GM12878 (cell line): Measurements from ENCODE around the gene SSR1. TPM values are rescaled to one million over a fixed set of nuclear protein-coding genes. Genes with fewer than 3 reads are reported as not detected.

Experiments
- ATAC-seq: fragments of 200-7000 bp; cut with Tn5 transposase; 3 replicates; pipeline ENCODE4 v1.9.1; 2020; ENCODE audit warnings: mild to moderate bottlenecking, moderate library complexity
- BruUV-seq: library from RNA; stranded (reverse); fragments of 400-500 nt; replicated peaks from 2 replicates; lab custom pipeline; 2021; lab: Mats Ljungman, UMichigan
- CTCF ChIA-PET: fragments of 300-600 bp; sonication (Branson Sonifier 250); formaldehyde crosslinking; extraction: SDS; loops from one replicate; lab custom pipeline; 2021; ENCODE audit warnings: inconsistent platforms; lab: Yijun Ruan, JAX
- POLR2A ChIA-PET: fragments of 350-600 bp; formaldehyde crosslinking; extraction: SDS; loops from one replicate; lab custom pipeline; 2021; ENCODE audit warnings: inconsistent platforms; lab: Charles Lee
- RAD21 ChIA-PET: fragments of 300-600 bp; sonication (Branson Sonifier 250); formaldehyde crosslinking; loops from one replicate; lab custom pipeline; 2023; ENCODE audit warnings: antibody characterized with exemption; ENCODE audit not compliant: unreplicated experiment; lab: Charles Lee
- SMC1A ChIA-PET: fragments of 300-600 bp; sonication (Branson Sonifier 250); formaldehyde crosslinking; loops from one replicate; lab custom pipeline; 2023; ENCODE audit not compliant: unreplicated experiment, uncharacterized antibody; lab: Charles Lee
- DNase-seq: peaks from one replicate; pipeline ENCODE4 v3.0.0-alpha.2; 2011; ENCODE audit warnings: low read depth, low spot score
- FAIRE-seq: peaks from 3 replicates; lab custom pipeline; 2011; peaks lifted over from hg19 to GRCh38; lab: Jason Lieb, UNC
- H2AFZ ChIP-seq: 2 replicates; pipeline ENCODE4 v1.6.0; 2011; ENCODE audit warnings: low read depth, low read length, control low read depth; ENCODE audit not compliant: control insufficient read depth
- H3K27ac ChIP-seq: 2 replicates; pipeline ENCODE4 v1.5.1; 2011; ENCODE audit warnings: control low read depth; ENCODE audit not compliant: control insufficient read depth, insufficient read depth
- H3K27me3 ChIP-seq, 2 experiments: replicated peaks in 1 of 2; 2 replicates each; pipeline versions ENCODE4 v1.6.0 to v1.6.1; 2011; ENCODE audit warnings: low read length in 1 of 2; ENCODE audit not compliant: control insufficient read depth in 2 of 2, insufficient read depth in 2 of 2
- H3K36me3 ChIP-seq, 2 experiments: 2 replicates each; pipeline ENCODE4 v1.5.1; 2011; ENCODE audit warnings: low read length in 1 of 2; ENCODE audit not compliant: control insufficient read depth in 2 of 2, insufficient read depth in 2 of 2
- H3K4me1 ChIP-seq: 2 replicates; pipeline ENCODE4 v1.6.1; 2011; ENCODE audit warnings: mild to moderate bottlenecking, low read length, moderate library complexity, mixed read lengths; ENCODE audit not compliant: control insufficient read depth, insufficient read depth
- H3K4me2 ChIP-seq: 2 replicates; pipeline ENCODE4 v1.6.0; 2011; ENCODE audit warnings: control low read depth; ENCODE audit not compliant: control insufficient read depth, insufficient read depth
- H3K4me3 ChIP-seq: fragments of 200-600 bp; sonication (generic); 2 replicates; pipeline ENCODE4 v1.5.1; 2016
- H3K79me2 ChIP-seq: 2 replicates; pipeline ENCODE4 v1.6.0; 2011; ENCODE audit warnings: low read length; ENCODE audit not compliant: control insufficient read depth, insufficient read depth
- H3K9ac ChIP-seq: 2 replicates; pipeline ENCODE4 v1.8.0; 2011; ENCODE audit warnings: low read length, control low read depth, mixed read lengths; ENCODE audit not compliant: control insufficient read depth, insufficient read depth
- H3K9me3 ChIP-seq: replicated peaks from 3 replicates; pipeline ENCODE4 v1.5.1; 2011; ENCODE audit warnings: mild to moderate bottlenecking, low read length; ENCODE audit not compliant: control insufficient read depth, insufficient read depth
- H4K20me1 ChIP-seq: 2 replicates; pipeline ENCODE4 v1.6.0; 2011; ENCODE audit not compliant: control insufficient read depth, insufficient read depth
- DPF2 ChIP-seq: fragments of 450-650 bp; IDR thresholded peaks from 2 replicates; pipeline ENCODE4 v1.6.1; 2017; ENCODE audit warnings: mild to moderate bottlenecking
- HSF1 ChIP-seq: fragments of 150-350 bp; IDR thresholded peaks from 2 replicates; pipeline ENCODE4 v1.6.1; 2014; ENCODE audit warnings: mild to moderate bottlenecking, low read depth, low read length
- IKZF2 ChIP-seq, 2 experiments: fragments of 450-650 bp; IDR thresholded peaks; 2 replicates each; pipeline ENCODE4 v1.6.1; 2017; ENCODE audit warnings: mild to moderate bottlenecking in 2 of 2, moderate library complexity in 2 of 2
- IRF3 ChIP-seq: fragments of 450-650 bp; IDR thresholded peaks from 2 replicates; pipeline ENCODE4 v1.6.1; 2014; ENCODE audit warnings: mild to moderate bottlenecking
- JUNB ChIP-seq: IDR thresholded peaks from 2 replicates; pipeline ENCODE4 v1.6.1; 2016; ENCODE audit warnings: antibody characterized with exemption, mild to moderate bottlenecking
- MYC ChIP-seq: IDR thresholded peaks from 2 replicates; pipeline ENCODE4 v1.6.1; 2011; ENCODE audit warnings: mild to moderate bottlenecking, low read length, moderate library complexity, inconsistent platforms; ENCODE audit not compliant: insufficient read depth, insufficient replicate concordance, insufficient read length, severe bottlenecking
- NR2C1 ChIP-seq: fragments of 450-650 bp; IDR thresholded peaks from 2 replicates; pipeline ENCODE4 v1.6.1; 2017; ENCODE audit warnings: antibody characterized with exemption, mild to moderate bottlenecking, moderate library complexity
- SIN3A ChIP-seq: IDR thresholded peaks from 2 replicates; pipeline ENCODE4 v1.6.1; 2012; ENCODE audit warnings: low read depth, low read length, improper control_type of control experiment
- SRF ChIP-seq, 2 experiments: IDR thresholded peaks; 2 replicates each; pipeline ENCODE4 v1.6.1; 2011; ENCODE audit warnings: low read depth in 2 of 2, low read length in 2 of 2, mild to moderate bottlenecking in 1 of 2, moderate library complexity in 1 of 2
- USF1 ChIP-seq: IDR thresholded peaks from 2 replicates; pipeline ENCODE4 v1.6.1; 2011; ENCODE audit warnings: borderline replicate concordance, low read depth, mild to moderate bottlenecking, moderate library complexity, mixed read lengths, low read length; ENCODE audit not compliant: insufficient read depth; ENCODE audit errors: extremely low read length
- WGBS: methylation state at CpG from one replicate; pipeline ENCODE4 v1.1.6; 2016; ENCODE audit warnings: low lambda C conversion rate; ENCODE audit not compliant: insufficient replicate concordance, insufficient coverage; ENCODE audit errors: missing lambda C conversion rate; 5-methylcytosine and 5-hydroxymethylcytosine counted together
- in situ Hi-C: fragments of 300-500 bp; cut with MboI; formaldehyde crosslinking; loops from 9 replicates; pipeline ENCODE4 v1.14.3; 2018; ENCODE audit warnings: mixed read lengths
- intact Hi-C: fragments of 100-400 bp; cut with micrococcal nuclease; formaldehyde crosslinking; loops from one replicate; pipeline ENCODE4 v1.14.2; 2022; ENCODE audit not compliant: unreplicated experiment
- polyA plus RNA-seq, 11 experiments: library from polyadenylated mRNA; depleted of rRNA in 4 of 11; unstranded in 6 of 11; stranded (reverse) in 5 of 11; fragments of >200 nt; fragmentation: Nextera tagmentation in 4 of 11; fragmentation: Illumina TruSeq in 1 of 11; extraction: Ambion mirVana in 4 of 11; extraction: Trizol in 1 of 11; gene quantifications; 1 replicate in 1 of 11; 2 replicates in 10 of 11; pipeline versions ENCODE4 v1.2.1 to v1.2.3, GENCODE V29; 2011 to 2016; ENCODE audit warnings: inconsistent platforms in 2 of 11, missing spikeins in 2 of 11, low read depth in 1 of 11
- total RNA-seq, 4 experiments: library from RNA; depleted of rRNA in 3 of 4; stranded (reverse); fragments of >200 nt in 3 of 4; fragmentation: Illumina TruSeq in 1 of 4; extraction: Trizol in 1 of 4; gene quantifications; 2 replicates each; pipeline versions ENCODE4 v1.2.1 to v1.2.3, GENCODE V29; 2013 to 2021
- TF ChIP-seq, protein P1 (sequence below): IDR thresholded peaks from 2 replicates; pipeline ENCODE4 v1.6.1; 2012; ENCODE audit warnings: low read length, inconsistent platforms
- TF ChIP-seq, protein P2 (sequence below): IDR thresholded peaks from 2 replicates; pipeline ENCODE4 v1.6.1; 2011; ENCODE audit warnings: low read depth, low read length, improper control_type of control experiment, borderline replicate concordance
- TF ChIP-seq, protein P3 (sequence below): IDR thresholded peaks from 2 replicates; pipeline ENCODE4 v1.6.1; 2012; ENCODE audit warnings: low read depth, low read length, improper control_type of control experiment

Gene SSR1
- total and polyA plus RNA-seq, 10 of the 15 experiments (the other 5 are each of a cell fraction or from before 2014, with no cell fraction given): 42.0 to 209 (median 128) TPM

DNA sequence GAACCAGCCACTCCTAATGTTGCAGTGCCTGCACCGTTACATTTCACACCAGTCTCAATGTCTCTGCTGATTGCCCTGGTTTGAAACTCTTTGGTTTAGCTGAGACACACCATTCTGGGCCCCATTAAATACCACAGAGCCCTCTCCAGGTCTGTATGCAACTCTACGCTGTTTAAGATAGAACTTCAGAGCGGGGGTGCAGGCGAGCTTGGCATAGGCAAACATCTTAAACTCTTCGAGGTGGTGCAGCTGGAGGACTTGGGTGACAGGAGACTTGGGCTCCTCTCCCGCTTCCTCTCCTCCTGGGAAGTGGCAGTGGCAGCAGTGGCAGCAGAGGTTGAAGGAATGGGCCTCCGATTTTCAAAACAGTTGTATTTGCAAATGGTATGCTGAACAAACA, 18.5 kb upstream of the SSR1 start:
- Histone ChIP-seq H3K27me3 (no peaks in the 10 kb centered on the region; a peak in 1 of 4 replicates), H3K27ac (no peak overlapping the region), H3K36me3 (no peaks in the 10 kb centered on the region), H3K9me3 (no peaks in the 10 kb centered on the region), H3K9ac (no peak overlapping the region), H3K4me1 (no peaks in the 10 kb centered on the region), H3K4me2 (no peak overlapping the region), H3K4me3 (no peak overlapping the region), H4K20me1 (no peaks in the 10 kb centered on the region), H2AFZ (no peak overlapping the region), H3K79me2 (no peaks in the 10 kb centered on the region)
- ATAC-seq (no peak), DNase-seq (no peak), FAIRE-seq (no peak)
- BruUV-seq: no TSS peak
- intact Hi-C loops (no loop called here), in situ Hi-C loops (no loop called here)
- ChIA-PET RAD21 (interaction anchor here (1.2 kb wide), 1 partner anchor 13 kb away, joined by 3 read pairs; no protein-coding TSS in a partner anchor), POLR2A (interaction anchor here (1.3 to 1.4 kb wide), 2 partner anchors 23 to 46 kb away, joined by 3 read pairs; no protein-coding TSS in a partner anchor), SMC1A (interaction anchor here (0.9 kb wide), 1 partner anchor 56 kb away, joined by 3 read pairs; no protein-coding TSS in a partner anchor), CTCF (interaction anchor here (0.7 to 1.4 kb wide), 4 partner anchors 17 to 654 kb away, joined by 3 to 4 read pairs (median 3); partner anchors contain the start of genes CAGE1 and RIOK1)
- WGBS: 48% methylated on average over 7 of the region's 7 CpGs
- no peak for TF ChIP-seq NR2C1
- TF ChIP-seq SIN3A: no peak
- TF ChIP-seq SRF (IDR thresholded peaks at IDR 0.05; ENCODE audit: low read depth in 2 of 2, low read length in 2 of 2): no peak
- no peak for TF ChIP-seq HSF1
- no peak for TF ChIP-seq DPF2
- TF ChIP-seq MYC: no peak
- no peak for TF ChIP-seq JUNB
- TF ChIP-seq, protein P1, sequence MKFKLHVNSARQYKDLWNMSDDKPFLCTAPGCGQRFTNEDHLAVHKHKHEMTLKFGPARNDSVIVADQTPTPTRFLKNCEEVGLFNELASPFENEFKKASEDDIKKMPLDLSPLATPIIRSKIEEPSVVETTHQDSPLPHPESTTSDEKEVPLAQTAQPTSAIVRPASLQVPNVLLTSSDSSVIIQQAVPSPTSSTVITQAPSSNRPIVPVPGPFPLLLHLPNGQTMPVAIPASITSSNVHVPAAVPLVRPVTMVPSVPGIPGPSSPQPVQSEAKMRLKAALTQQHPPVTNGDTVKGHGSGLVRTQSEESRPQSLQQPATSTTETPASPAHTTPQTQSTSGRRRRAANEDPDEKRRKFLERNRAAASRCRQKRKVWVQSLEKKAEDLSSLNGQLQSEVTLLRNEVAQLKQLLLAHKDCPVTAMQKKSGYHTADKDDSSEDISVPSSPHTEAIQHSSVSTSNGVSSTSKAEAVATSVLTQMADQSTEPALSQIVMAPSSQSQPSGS: no peak
- TF ChIP-seq, protein P2, sequence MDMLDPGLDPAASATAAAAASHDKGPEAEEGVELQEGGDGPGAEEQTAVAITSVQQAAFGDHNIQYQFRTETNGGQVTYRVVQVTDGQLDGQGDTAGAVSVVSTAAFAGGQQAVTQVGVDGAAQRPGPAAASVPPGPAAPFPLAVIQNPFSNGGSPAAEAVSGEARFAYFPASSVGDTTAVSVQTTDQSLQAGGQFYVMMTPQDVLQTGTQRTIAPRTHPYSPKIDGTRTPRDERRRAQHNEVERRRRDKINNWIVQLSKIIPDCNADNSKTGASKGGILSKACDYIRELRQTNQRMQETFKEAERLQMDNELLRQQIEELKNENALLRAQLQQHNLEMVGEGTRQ: no peak
- TF ChIP-seq IKZF2 (IDR thresholded peaks at IDR 0.05): no peak
- TF ChIP-seq USF1: no peak
- no peak for TF ChIP-seq IRF3
- TF ChIP-seq, protein P3, sequence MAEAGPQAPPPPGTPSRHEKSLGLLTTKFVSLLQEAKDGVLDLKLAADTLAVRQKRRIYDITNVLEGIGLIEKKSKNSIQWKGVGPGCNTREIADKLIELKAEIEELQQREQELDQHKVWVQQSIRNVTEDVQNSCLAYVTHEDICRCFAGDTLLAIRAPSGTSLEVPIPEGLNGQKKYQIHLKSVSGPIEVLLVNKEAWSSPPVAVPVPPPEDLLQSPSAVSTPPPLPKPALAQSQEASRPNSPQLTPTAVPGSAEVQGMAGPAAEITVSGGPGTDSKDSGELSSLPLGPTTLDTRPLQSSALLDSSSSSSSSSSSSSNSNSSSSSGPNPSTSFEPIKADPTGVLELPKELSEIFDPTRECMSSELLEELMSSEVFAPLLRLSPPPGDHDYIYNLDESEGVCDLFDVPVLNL: no peak
